CD4-positive, alpha-beta T cell (primary cell): ENCODE results near the gene RAMP1. TPM values are rescaled to one million over a fixed set of nuclear protein-coding genes. Genes with fewer than 3 reads are reported as not detected.

ENCODE experiments used
- ATAC-seq: fragments of 200-7000 bp; cut with Tn5 transposase; one replicate; pipeline ENCODE4 v1.10.0; 2022; ENCODE audit warnings: mild to moderate bottlenecking; ENCODE audit not compliant: poor library complexity
- CTCF ChIA-PET: fragments of 350-600 bp; sonication (Branson Sonifier 250); formaldehyde crosslinking; loops from one replicate; lab custom pipeline; 2021; ENCODE audit warnings: antibody characterized with exemption, inconsistent platforms; lab: Charles Lee
- POLR2A ChIA-PET: fragments of 350-600 bp; sonication (Branson Sonifier 250); formaldehyde crosslinking; loops from one replicate; lab custom pipeline; 2021; ENCODE audit warnings: antibody characterized with exemption, inconsistent platforms; lab: Charles Lee
- DNase-seq, 14 experiments: peaks; one replicate each; pipeline ENCODE4 v3.0.0-alpha.2; 2013 to 2020; ENCODE audit warnings: mixed read lengths in 2 of 14
- H3K27ac ChIP-seq, 2 donors: one replicate each; pipeline versions ENCODE4 v1.5.1 to v1.7.0; 2013; ENCODE audit warnings: low read length in 2 of 2, low read depth in 1 of 2, mild to moderate bottlenecking in 1 of 2
- H3K27me3 ChIP-seq, 2 experiments: 1 replicate in 1 of 2; 2 replicates in 1 of 2; pipeline versions ENCODE4 v1.6.1 to v1.7.0; 2013; ENCODE audit warnings: low read length in 2 of 2, control low read depth in 1 of 2, mild to moderate bottlenecking in 1 of 2, moderate library complexity in 1 of 2; ENCODE audit not compliant: insufficient read depth in 2 of 2, control insufficient read depth in 1 of 2
- H3K36me3 ChIP-seq: one replicate; pipeline ENCODE4 v1.6.1; 2013; ENCODE audit warnings: low read length, control low read depth; ENCODE audit not compliant: insufficient read depth
- H3K4me1 ChIP-seq: one replicate; pipeline ENCODE4 v1.6.1; 2013; ENCODE audit warnings: low read length, control low read depth; ENCODE audit not compliant: insufficient read depth
- H3K4me3 ChIP-seq: one replicate; pipeline ENCODE4 v1.5.1; 2013; ENCODE audit warnings: mild to moderate bottlenecking, low read length, moderate library complexity
- H3K9me3 ChIP-seq, 2 experiments: 1 replicate in 1 of 2; 2 replicates in 1 of 2; pipeline versions ENCODE4 v1.6.1 to v1.7.0; 2013; ENCODE audit warnings: low read length in 2 of 2, mild to moderate bottlenecking in 2 of 2, control low read depth in 1 of 2, moderate library complexity in 1 of 2; ENCODE audit not compliant: control insufficient read depth in 1 of 2, insufficient read depth in 1 of 2
- H3K27ac Mint-ChIP-seq: one replicate; pipeline ENCODE4 v1.8.0; 2020; ENCODE audit warnings: mixed read lengths
- H3K27me3 Mint-ChIP-seq: one replicate; pipeline ENCODE4 v1.8.0; 2021; ENCODE audit warnings: mixed read lengths
- H3K36me3 Mint-ChIP-seq: one replicate; pipeline ENCODE4 v1.8.0; 2021; ENCODE audit warnings: low read depth, mixed read lengths
- H3K4me1 Mint-ChIP-seq: one replicate; pipeline ENCODE4 v1.8.0; 2021; ENCODE audit warnings: low read depth, mixed read lengths
- H3K4me3 Mint-ChIP-seq: one replicate; pipeline ENCODE4 v1.8.0; 2020; ENCODE audit warnings: mild to moderate bottlenecking, mixed read lengths
- H3K9me3 Mint-ChIP-seq: one replicate; pipeline ENCODE4 v1.8.0; 2020; ENCODE audit warnings: mixed read lengths
- CTCF ChIP-seq: fragments of 200-600 bp; IDR thresholded peaks from one replicate; pipeline ENCODE4 v1.8.0; 2022; ENCODE audit warnings: antibody characterized with exemption, mild to moderate bottlenecking
- intact Hi-C, 2 experiments: fragments of 100-400 bp; cut with DNase I in 1 of 2; cut with micrococcal nuclease in 1 of 2; formaldehyde crosslinking; loops; one replicate each; pipeline versions ENCODE4 v1.15.1 to v1.9.0; 2023 to 2025; cut with DNase I, micrococcal nuclease
- total RNA-seq, 174 experiments: library from RNA in 2 of 174; stranded (reverse) in 2 of 174; gene quantifications; one replicate each; pipeline ENCODE4 v1.2.3 and lab custom pipeline; 2021 to 2026

Gene RAMP1
- total RNA-seq, 2 experiments from 2014 or later, result not detected

- Histone ChIP-seq H3K36me3 (no peaks in the 10 kb centered on the region), H3K4me1 (peaks cover 9% of the 10 kb centered on the region), H3K4me3 (no peak overlapping the region), H3K27me3 (peaks cover 3 to 10% of the 10 kb centered on the region in 2 experiments), H3K9me3 (peaks cover 0 to 4% of the 10 kb centered on the region in 2 experiments), H3K27ac (no peak overlapping the region)
- Mint-ChIP-seq H3K36me3 (no peaks in the 10 kb centered on the region), H3K27me3 (peaks cover 13% of the 10 kb centered on the region), H3K4me3 (peak overlapping the region; percentile 20), H3K27ac (no peak overlapping the region), H3K4me1 (peaks cover 13% of the 10 kb centered on the region), H3K9me3 (no peaks in the 10 kb centered on the region)
- ATAC-seq, result no peak
- POLR2A ChIA-PET, result no interaction called here
- intact Hi-C loops, result no loop called here
- no peak for DNase-seq
- no peak for TF ChIP-seq CTCF
- CTCF ChIA-PET, result no interaction called here
Observed at GRCh38 chr2:237873897-237874551, 14.6 kb downstream of the RAMP1 start.

- Mint-ChIP-seq H3K27me3 (peaks cover 13% of the 10 kb centered on the region), H3K27ac (no peak overlapping the region), H3K4me1 (peaks cover 8% of the 10 kb centered on the region), H3K9me3 (no peaks in the 10 kb centered on the region), H3K36me3 (no peaks in the 10 kb centered on the region), H3K4me3 (no peak overlapping the region)
- H3K9me3 ChIP-seq, result peaks cover 0 to 4% of the 10 kb centered on the region in 2 experiments
- H3K36me3 ChIP-seq, result no peaks in the 10 kb centered on the region
- DNase-seq (no peak), ATAC-seq (no peak)
- TF ChIP-seq CTCF, result no peak
- peaks cover 3 to 10% of the 10 kb centered on the region in 2 experiments for H3K27me3 ChIP-seq
- peaks cover 9% of the 10 kb centered on the region for H3K4me1 ChIP-seq
- intact Hi-C loops, result no loop called here
- no peak overlapping the region for H3K27ac ChIP-seq
- ChIA-PET CTCF (no interaction called here), POLR2A (no interaction called here)
- H3K4me3 ChIP-seq, result no peak overlapping the region
Observed at GRCh38 chr2:237874585-237875161, 15.2 kb downstream of the RAMP1 start.

GRCh38 chr2:237875256-237876060 lies 16.0 kb downstream of the RAMP1 start:
- intact Hi-C loops, result no loop called here
- ATAC-seq, result no peak

More at GRCh38 chr2:237875256-237876060, 16.0 kb downstream of the RAMP1 start:
- Histone ChIP-seq H3K9me3 (peaks cover 0 to 4% of the 10 kb centered on the region in 2 experiments), H3K27me3 (peaks cover 3 to 10% of the 10 kb centered on the region in 2 experiments), H3K4me1 (peaks cover 9% of the 10 kb centered on the region), H3K36me3 (no peaks in the 10 kb centered on the region), H3K4me3 (no peak overlapping the region), H3K27ac (no peak overlapping the region)
- no peak for TF ChIP-seq CTCF
- ChIA-PET CTCF (no interaction called here), POLR2A (no interaction called here)
- Mint-ChIP-seq H3K4me3 (no peak overlapping the region), H3K36me3 (no peaks in the 10 kb centered on the region), H3K27me3 (peaks cover 11% of the 10 kb centered on the region), H3K9me3 (no peaks in the 10 kb centered on the region), H3K4me1 (peaks cover 8% of the 10 kb centered on the region), H3K27ac (no peak overlapping the region)
- no peak for DNase-seq
